ENCODE measurements around the gene MITF. TPM values are rescaled to one million over a fixed set of nuclear protein-coding genes. Genes with fewer than 3 reads are reported as not detected.

The MITF gene
- total RNA-seq, 4 donors from 2014 or later: 12.2 to 20.9 (median 17.1) TPM

GRCh38 chr3:69775751-69776150 lies 36.5 kb downstream of the MITF start:
- in situ Hi-C loops (cut with MboI; ENCODE audit: low pct_ligation_motif_present in 1 of 4, low pct_unique_long_range_greater_than_20kb in 1 of 4, low sequenced_read_pairs in 3 of 4): no loop called here
- 84 to 86% methylated on average over 2 to 3 of the region's 3 CpGs for WGBS, 2 donors (ENCODE audit: low coverage in 1 of 2)
- intact Hi-C loops (cut with DNase I; ENCODE audit: low total_unique reads): no loop called here
- Histone ChIP-seq H3K9me3 (no peaks in the 10 kb centered on the region), H3K4me1 (peaks cover 0 to 26% (median under 1%) of the 10 kb centered on the region in 4 donors), H3K36me3 (no peaks in the 10 kb centered on the region), H3K27ac (no peak overlapping the region), H3K4me3 (no peak overlapping the region), H3K27me3 (no peaks in the 10 kb centered on the region)
- DNase-seq: no peak
- no peak for TF ChIP-seq EP300 (IDR thresholded peaks at IDR 0.05; ENCODE audit: low read depth)
- TF ChIP-seq POLR2A (IDR thresholded peaks at IDR 0.05): no peak
- no peak for TF ChIP-seq CTCF (IDR thresholded peaks at IDR 0.05)
- TF ChIP-seq POLR2AphosphoS5 (IDR thresholded peaks at IDR 0.05): no peak

- Histone ChIP-seq H3K27me3 (no peaks in the 10 kb centered on the region), H3K27ac (no peak overlapping the region), H3K36me3 (no peaks in the 10 kb centered on the region), H3K4me1 (peaks cover 0 to 21% (median 0%) of the 10 kb centered on the region in 4 donors), H3K9me3 (no peaks in the 10 kb centered on the region), H3K4me3 (no peak overlapping the region)
- no peak for TF ChIP-seq POLR2AphosphoS5 (IDR thresholded peaks at IDR 0.05)
- in situ Hi-C loops (cut with MboI; ENCODE audit: low pct_ligation_motif_present in 1 of 4, low pct_unique_long_range_greater_than_20kb in 1 of 4, low sequenced_read_pairs in 3 of 4) (no loop called here), intact Hi-C loops (cut with DNase I; ENCODE audit: low total_unique reads) (no loop called here)
- no peak for DNase-seq
- WGBS, 2 donors (ENCODE audit: low coverage in 1 of 2): 86 to 93% methylated on average over 3 of the region's 3 CpGs
These were observed 37.0 kb downstream of the MITF start for GRCh38 chr3:69776289-69776688.

GRCh38 chr3:69776920-69777581 lies 37.8 kb downstream of the MITF start:
- Histone ChIP-seq H3K9me3 (no peaks in the 10 kb centered on the region), H3K27ac (no peak overlapping the region), H3K36me3 (no peaks in the 10 kb centered on the region), H3K4me3 (no peak overlapping the region), H3K4me1 (peaks cover 0 to 13% (median 0%) of the 10 kb centered on the region in 4 donors), H3K27me3 (no peaks in the 10 kb centered on the region)
- no peak for DNase-seq
- intact Hi-C loops (cut with DNase I; ENCODE audit: low total_unique reads): no loop called here
- TF ChIP-seq POLR2A (IDR thresholded peaks at IDR 0.05) (no peak), EP300 (IDR thresholded peaks at IDR 0.05; ENCODE audit: low read depth) (no peak), POLR2AphosphoS5 (IDR thresholded peaks at IDR 0.05) (no peak), CTCF (IDR thresholded peaks at IDR 0.05) (no peak)
- in situ Hi-C loops (cut with MboI; ENCODE audit: low pct_ligation_motif_present in 1 of 4, low pct_unique_long_range_greater_than_20kb in 1 of 4, low sequenced_read_pairs in 3 of 4): no loop called here

GRCh38 chr3:69777582-69777967 lies 38.3 kb downstream of the MITF start:
- WGBS, 2 donors (ENCODE audit: low coverage in 1 of 2): 85 to 88% methylated on average over 5 of the region's 5 CpGs
- H3K27ac ChIP-seq: no peak overlapping the region
- DNase-seq: no peak
- H3K36me3 ChIP-seq: no peaks in the 10 kb centered on the region
- H3K4me1 ChIP-seq: peaks cover 0 to 9% (median 0%) of the 10 kb centered on the region in 4 donors
- no peak for TF ChIP-seq POLR2AphosphoS5 (IDR thresholded peaks at IDR 0.05)
- no peak for TF ChIP-seq CTCF (IDR thresholded peaks at IDR 0.05)
- in situ Hi-C loops (cut with MboI; ENCODE audit: low pct_ligation_motif_present in 1 of 4, low pct_unique_long_range_greater_than_20kb in 1 of 4, low sequenced_read_pairs in 3 of 4) (no loop called here), intact Hi-C loops (cut with DNase I; ENCODE audit: low total_unique reads) (no loop called here)
- H3K9me3 ChIP-seq: no peaks in the 10 kb centered on the region
- no peak overlapping the region for H3K4me3 ChIP-seq
- H3K27me3 ChIP-seq: no peaks in the 10 kb centered on the region

GRCh38 chr3:69781593-69781992 lies 42.3 kb downstream of the MITF start:
- no peaks in the 10 kb centered on the region for H3K9me3 ChIP-seq
- no peak overlapping the region for H3K27ac ChIP-seq
- H3K4me1 ChIP-seq: peaks cover 0 to 23% (median 1%) of the 10 kb centered on the region in 4 donors
- WGBS, 2 donors (ENCODE audit: low coverage in 1 of 2): 60 to 74% methylated on average over 1 to 4 of the region's 4 CpGs
- intact Hi-C loops (cut with DNase I; ENCODE audit: low total_unique reads) (no loop called here), in situ Hi-C loops (cut with MboI; ENCODE audit: low pct_ligation_motif_present in 1 of 4, low pct_unique_long_range_greater_than_20kb in 1 of 4, low sequenced_read_pairs in 3 of 4) (no loop called here)
- H3K36me3 ChIP-seq: no peaks in the 10 kb centered on the region
- TF ChIP-seq CTCF (IDR thresholded peaks at IDR 0.05) (no peak), POLR2A (IDR thresholded peaks at IDR 0.05) (no peak), POLR2AphosphoS5 (IDR thresholded peaks at IDR 0.05) (no peak), EP300 (IDR thresholded peaks at IDR 0.05; ENCODE audit: low read depth) (no peak)
- no peaks in the 10 kb centered on the region for H3K27me3 ChIP-seq
- H3K4me3 ChIP-seq: no peak overlapping the region
- DNase-seq: no peak
